GM18868 (cell line): ENCODE results near the gene SF3B1.
"Not testable (repeated sequence)": the region's sequence is repeated elsewhere in the genome, so short reads cannot be mapped to it uniquely, and the experiment has no call there.

Experiments
- ATAC-seq: cut with Tn5 transposase; IDR thresholded peaks from one replicate; pipeline ENCODE4 v1.9.1; 2021; ENCODE audit warnings: mild to moderate bottlenecking, moderate library complexity; ENCODE audit not compliant: unreplicated experiment

Gene SF3B1

DNA sequence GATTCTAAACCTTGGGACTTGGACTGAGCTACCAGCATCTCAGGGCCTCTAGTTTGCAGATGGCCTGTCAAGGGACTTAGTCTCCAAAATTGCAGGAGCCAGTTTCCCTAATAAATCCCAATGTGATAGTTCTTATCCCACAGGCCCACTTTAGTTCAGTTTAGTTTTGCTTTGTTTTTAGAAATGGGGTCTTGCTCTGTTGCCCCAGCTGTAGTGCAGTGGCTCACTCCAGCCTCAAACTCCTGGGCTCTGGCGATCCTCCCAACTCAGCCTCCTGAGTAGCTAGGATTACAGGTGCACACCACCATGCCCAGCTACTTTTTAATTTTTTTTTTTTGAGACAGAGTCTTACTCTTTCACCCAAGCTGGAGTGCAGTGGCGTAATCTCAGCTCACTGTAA is 2.6 kb upstream of the SF3B1 start:
- ATAC-seq: no peak

DNA sequence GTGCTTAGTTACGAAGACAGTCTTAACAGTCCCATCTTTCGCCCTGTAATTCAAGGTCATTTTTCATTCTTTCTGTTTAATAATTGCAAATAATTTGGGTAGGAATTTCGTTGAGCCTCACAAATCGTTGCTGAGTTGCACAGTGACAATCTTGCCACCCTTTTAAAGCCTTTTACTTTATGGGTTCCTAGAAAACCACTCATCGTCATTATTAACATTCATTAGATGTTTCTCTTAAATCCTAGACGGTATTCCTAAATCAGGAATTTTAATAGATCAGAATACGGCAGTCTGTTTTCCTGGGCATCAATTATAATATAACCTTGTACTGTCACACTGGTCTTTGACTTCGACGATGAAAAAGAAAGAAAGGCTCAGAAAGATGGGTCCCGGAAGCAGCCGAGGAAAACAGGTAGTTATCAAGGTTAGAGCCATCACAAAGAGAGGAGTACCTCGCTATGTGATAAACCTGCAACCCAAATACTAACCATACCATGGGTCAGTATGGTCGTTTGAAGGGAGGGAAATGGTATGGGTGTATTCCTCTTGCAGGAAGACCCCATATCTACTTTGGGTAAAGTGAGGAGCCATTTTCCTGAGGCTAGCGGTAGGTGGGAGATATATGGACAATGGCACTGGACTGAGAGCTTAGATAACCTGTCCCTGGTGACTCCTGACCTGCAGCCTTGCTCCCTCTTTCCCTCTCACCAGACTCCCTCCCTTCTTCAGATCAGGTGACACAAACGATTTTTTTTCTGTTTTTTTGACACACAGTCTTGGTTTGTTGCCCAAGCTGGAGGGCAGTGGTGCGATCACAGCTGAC is 981 bp upstream of the SF3B1 start:
- no peak for ATAC-seq

DNA sequence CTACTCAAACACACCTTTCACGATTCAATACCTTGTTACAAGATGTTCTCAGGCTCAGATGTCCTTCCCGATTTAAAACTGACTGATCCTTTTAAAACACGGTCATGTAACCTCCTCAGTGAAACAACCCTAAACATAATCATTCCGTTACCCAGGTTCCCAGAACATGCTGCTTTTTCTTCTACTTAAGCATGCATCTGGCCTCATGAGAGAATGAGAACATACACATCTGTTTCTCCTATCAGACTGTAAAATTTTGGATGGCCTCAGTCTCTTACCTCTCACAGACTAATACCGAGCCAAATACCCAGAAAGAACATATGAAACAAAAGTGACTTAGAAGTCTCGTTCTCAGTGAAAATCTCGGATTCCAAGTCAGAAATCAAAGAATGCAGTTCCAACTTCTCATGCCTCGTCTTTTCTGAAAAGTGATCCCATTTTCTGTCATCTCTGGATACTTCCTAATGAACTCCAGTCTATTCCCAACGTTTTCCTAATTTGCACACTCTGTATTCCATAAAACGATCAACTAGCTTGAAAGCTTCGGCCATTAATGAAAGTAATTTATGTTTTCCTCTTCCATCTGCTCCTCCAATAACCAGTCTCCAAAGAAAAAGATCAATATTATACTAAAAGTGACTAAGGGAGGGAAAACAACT is 919 bp downstream of the SF3B1 start:
- no peak for ATAC-seq

DNA sequence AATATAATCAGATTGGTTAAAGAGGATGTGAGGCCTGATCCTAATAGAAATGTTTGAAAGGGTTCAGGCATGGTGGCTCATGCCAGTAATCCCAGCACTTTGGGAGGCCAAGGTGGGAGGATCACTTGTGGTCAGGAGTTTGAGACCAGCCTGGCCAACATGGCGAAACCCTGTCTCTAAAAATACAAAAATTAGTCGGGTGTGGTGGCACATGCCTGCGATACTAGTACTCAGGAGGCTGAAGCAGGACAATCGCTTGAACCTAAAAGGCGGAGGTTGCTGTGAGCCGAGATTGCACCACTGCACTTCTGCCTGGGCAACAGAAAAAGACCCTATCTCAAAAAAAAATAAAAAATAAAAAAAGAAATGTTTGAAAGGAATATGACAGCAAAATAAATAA is 2.3 kb downstream of the SF3B1 start:
- not testable (repeated sequence) for ATAC-seq

DNA sequence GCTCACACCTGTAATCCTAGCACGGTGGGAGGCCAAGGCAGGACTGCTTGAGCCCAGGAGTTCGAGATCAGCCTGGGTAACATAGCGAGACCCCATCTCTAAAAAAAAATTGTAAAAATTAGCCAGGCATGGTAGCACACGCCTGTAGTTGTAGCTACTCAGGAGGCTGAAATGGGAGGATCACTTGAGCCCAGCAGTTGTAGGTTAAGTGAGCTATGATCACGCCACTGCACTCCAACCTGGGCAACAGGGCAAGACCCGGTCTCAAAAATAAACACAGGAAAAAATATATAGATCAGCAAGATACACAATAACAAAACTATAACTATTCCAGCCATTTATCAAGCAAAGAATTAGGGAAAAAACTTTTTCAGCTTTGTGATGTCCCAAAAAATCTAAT is 3.0 kb downstream of the SF3B1 start:
- ATAC-seq: no peak

DNA sequence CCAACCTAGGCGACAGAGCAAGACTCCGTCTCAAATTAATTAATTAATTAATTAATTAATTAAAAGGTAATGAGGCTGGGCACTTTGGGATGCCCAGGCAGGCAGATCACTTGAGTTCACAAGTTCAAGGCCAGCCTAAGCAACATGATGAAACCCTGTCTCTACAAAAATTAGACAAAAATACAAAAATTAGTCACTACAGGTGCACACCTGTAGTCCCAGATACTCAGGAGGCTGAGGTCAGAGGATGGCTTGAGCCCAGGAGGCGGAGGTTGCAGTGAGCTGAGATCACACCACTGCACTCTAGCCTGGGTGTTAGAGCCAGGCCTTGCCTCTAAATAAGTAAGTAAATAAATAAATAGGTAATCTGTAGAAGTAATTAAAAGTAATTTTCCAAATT is 6.8 kb downstream of the SF3B1 start:
- ATAC-seq: no peak

DNA sequence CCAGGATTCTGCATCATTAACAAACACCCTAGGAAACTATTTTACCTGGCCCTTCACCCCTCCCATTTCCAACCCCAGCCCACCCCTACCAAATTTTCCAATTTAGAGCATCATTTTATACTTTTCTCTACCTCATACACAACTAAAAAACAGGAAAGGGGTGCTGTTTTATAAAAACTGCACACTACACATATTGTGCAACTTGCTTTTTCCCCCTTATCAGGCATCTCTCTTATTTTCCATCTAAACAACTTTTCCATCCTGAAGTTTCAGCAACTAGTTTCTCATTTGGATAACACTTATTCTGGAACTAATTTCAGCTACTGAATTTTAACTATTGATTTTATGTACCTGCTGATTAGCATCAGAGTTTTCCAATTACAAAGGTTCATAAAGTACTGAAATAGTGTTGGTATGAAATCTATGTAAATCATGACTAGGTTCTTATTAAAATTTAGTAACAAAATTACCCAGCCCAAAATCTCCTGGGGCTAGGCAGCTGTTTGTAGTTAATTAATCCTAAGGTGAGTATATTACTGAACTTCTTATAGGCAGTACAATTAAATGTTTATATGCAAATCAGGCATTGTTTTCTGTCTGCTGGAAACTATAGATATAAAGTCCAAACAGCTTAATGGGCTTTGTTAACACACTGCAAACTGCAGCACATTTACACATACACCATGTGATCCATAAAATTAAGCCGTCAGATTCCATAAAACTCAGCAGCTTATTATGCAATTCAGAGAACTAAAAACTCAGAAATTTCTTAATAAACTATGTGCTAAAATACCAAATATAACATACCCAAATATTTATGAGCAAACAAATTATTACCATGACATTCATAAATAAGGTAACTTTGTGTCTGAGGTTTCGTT is 7.9 kb downstream of the SF3B1 start:
- ATAC-seq: no peak

DNA sequence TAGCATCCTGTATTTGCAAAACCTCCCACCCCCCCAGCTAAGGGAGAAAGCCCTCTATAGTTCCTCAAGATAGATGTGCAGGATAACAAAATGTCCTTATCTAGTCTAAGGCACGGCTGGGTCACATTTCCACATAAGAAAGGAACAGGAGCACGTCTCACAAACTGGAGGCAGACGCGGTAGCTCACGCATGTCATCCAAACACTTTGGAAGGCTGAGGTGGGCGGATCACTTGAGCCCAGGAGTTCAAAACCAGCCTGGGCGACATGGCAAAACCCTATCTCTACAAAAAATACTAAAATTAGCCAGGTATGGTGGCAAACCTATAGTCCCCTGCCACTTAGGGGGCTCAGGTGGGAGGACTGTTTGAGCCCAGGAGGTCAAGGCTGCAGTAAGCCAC is 9.3 kb downstream of the SF3B1 start:
- ATAC-seq: no peak

DNA sequence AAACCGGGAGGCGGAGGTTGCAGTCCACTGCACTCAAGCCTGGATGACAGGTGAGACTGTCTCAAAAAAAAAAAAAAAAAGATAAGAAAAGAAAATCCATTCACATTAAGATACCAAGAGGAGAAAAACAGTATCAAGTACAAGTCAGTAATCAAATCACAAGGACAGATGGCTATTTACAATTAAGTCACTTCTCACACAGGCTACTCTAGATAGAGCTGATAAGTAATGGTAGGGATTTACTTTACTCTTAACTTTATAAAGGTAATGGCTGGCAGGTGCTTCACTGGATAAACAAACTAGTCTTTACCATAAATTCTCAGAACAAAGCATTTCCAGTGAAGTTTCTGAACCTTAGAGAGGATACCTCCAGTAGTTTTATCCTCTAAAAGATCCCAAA is 11.5 kb downstream of the SF3B1 start:
- no peak for ATAC-seq

DNA sequence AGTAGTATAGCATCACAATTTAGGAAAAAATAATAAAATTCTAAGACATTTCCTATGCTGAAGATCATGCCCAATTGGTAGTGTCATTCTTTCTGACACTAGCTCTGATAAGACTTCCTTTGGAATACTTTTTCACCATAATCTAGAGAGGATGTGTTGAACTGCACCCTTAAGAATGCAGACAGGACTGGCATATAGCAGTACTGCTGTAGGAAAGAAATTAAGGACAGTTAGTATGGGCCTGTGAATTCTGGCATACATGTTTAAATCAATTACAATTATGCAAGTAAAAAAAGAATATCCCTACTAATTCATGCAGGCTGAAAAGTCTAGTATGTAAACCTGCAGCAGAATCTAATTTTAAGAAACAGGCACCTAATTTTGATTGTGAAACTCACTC is 15.4 kb downstream of the SF3B1 start:
- ATAC-seq: no peak

DNA sequence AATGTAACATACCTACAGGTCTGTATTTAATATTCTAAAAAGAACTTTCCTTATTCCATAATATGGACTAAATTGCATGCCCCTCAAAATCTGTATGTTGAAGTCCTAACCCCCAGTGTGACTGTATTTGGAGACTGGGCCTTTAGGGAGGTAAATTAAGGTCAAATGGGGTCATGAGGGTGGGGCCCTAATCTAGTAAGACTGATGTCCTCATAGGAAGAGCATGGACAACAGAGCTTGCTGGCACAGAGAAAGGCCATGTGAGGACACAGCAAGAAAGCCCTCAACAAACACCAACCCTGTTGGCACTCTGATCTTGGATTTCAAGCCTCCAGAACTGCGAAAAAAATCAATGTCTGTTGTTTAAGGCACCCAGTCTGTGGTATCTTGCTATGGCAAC is 18.6 kb downstream of the SF3B1 start:
- no peak for ATAC-seq

DNA sequence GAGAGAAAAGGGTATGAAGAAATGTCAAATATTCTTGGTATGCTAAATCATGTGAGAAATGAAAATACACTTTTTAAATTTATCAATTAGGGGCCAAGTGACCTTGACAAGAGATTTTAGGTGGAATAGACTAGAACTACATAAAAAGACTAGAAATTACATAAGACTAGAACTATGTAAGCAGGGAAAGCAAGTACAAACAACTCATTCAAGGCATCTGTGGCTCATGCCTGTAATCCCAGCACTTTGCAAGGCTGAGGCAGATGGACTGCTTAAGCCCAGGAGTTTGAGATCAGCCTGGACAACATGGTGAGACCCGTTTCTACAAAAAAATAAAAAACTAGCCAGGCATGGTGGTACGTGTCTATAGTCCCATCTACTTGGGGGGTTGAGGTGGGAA is 20.3 kb downstream of the SF3B1 start:
- ATAC-seq: no peak

DNA sequence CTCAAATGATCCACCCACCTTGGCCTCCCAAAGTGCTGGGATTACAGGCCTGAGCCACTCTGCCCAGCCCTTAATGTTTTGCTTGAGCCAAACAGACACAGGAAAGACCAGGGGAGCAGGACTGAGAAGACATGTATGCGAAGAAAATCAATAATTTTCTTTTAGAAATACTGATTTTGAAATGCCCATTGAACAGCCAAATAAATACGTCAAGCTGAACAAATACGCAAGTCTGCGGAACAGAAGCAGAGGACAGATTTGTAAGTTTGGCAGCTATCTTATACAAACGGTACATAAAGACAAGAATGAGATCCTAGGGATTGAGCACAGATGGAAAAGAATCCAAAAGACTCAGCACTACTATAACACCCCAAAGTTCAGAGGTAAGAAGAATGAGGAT is 20.8 kb downstream of the SF3B1 start:
- no peak for ATAC-seq

DNA sequence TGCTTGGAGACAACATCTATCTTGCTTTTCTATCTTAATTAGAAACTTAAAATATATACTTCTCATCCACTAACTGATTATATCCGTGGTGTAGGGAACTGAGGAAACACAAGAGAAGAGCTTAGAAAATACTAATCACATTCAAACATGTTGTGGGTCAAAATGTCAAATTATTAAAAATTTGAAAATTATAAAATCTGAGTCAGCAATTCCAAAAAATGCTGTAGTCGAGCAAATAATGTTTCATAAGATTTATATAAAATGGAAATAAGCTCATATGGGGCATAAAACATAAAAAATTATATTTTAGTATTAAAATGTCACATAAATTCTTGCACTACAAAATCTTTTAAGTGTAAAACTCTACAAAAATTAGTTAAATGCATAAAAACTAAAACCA is 29.2 kb downstream of the SF3B1 start:
- no peak for ATAC-seq

GRCh38 chr2:197399887-197400540 is 34.8 kb downstream of the SF3B1 start:
- ATAC-seq: no peak

DNA sequence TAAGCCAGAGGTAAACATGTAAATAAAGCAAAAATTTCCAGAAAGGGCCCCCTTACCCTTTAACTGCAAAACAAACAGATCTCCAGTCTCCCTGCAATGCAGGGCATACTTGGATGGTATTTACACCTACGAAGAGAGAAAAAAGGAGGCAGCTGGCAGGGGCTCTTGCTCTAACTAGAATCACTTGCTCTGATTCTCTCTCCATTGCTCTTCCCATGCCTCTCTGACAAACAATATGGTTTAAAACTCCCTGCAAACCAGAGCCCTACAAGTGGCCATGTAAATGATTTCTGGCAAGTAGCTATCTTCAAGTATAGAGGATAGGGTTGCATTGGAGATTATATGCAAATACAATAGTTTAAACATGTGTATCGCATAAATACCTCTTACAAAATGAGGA is 35.9 kb downstream of the SF3B1 start:
- no peak for ATAC-seq

DNA sequence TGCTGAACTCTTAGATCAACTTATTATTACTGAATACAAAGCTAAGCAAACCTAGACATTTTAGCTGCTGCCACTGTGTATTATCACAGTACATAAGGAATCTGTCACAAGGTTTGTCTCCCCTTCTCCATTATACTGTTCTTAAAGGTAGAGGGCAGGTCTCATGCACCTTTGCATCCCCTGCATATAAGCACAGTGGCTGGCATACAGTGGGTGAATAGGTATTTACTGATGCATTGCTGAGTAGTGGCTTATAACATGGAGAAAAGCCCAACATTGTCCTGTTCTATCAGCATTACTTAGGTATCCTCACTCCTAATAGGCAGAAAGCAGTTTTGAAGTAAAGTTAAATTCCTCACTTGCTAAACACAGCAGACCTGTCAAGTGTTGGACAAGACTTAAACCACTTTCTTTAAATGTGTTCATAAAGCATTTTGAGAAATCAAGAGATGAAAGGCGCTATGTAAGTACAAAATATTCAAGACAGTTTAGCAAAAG is 43.6 kb downstream of the SF3B1 start:
- ATAC-seq: no peak

DNA sequence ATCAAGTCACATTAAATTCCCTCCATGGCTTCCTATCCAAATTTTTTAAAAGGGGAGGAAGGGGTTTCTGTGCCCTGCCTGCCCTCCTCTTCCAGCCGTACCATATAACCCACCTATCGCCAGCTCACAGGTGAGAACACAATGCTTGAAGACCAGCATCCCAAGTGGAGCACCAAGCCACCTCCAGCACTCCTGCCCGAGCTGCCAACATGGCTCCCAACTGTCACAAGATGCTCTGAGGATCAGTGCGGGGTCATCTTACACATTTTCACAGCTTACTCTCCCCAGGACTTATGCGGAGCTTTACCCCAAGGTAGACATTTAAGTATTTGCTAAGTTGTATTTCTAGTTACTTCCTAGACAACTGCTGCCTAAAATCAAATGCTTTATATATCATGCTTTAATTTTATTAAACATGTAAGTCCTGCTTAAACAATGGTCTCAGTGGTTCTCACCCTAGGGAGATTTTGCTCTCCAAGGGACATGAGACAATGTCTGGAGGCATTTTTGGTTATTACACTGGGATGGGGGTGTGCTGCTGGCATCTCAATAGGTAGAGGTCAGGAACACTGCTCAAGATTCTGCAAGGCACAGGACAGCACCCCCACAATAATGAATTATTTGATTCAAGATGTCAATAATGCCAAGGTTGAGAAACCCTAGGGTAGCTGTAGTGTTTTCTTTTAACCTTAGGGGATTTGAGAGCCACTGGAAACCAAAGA is 45.8 kb downstream of the SF3B1 start:
- no peak for ATAC-seq

- no peak for ATAC-seq
These were observed 47.6 kb downstream of the SF3B1 start for GRCh38 chr2:197387179-197387578.

- no peak for ATAC-seq
These were observed 48.6 kb downstream of the SF3B1 start for GRCh38 chr2:197386242-197386641.
